HG03442 (cell line): ENCODE measurements around the gene LBP.
"Not testable (repeated sequence)": the region's sequence is repeated elsewhere in the genome, so short reads cannot be mapped to it uniquely, and the experiment has no call there.

Source experiments
- ATAC-seq: cut with Tn5 transposase; IDR thresholded peaks from one replicate; pipeline ENCODE4 v1.9.1; 2021; ENCODE audit warnings: mild to moderate bottlenecking, moderate library complexity; ENCODE audit not compliant: unreplicated experiment

Gene LBP, protein sequence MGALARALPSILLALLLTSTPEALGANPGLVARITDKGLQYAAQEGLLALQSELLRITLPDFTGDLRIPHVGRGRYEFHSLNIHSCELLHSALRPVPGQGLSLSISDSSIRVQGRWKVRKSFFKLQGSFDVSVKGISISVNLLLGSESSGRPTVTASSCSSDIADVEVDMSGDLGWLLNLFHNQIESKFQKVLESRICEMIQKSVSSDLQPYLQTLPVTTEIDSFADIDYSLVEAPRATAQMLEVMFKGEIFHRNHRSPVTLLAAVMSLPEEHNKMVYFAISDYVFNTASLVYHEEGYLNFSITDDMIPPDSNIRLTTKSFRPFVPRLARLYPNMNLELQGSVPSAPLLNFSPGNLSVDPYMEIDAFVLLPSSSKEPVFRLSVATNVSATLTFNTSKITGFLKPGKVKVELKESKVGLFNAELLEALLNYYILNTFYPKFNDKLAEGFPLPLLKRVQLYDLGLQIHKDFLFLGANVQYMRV

DNA sequence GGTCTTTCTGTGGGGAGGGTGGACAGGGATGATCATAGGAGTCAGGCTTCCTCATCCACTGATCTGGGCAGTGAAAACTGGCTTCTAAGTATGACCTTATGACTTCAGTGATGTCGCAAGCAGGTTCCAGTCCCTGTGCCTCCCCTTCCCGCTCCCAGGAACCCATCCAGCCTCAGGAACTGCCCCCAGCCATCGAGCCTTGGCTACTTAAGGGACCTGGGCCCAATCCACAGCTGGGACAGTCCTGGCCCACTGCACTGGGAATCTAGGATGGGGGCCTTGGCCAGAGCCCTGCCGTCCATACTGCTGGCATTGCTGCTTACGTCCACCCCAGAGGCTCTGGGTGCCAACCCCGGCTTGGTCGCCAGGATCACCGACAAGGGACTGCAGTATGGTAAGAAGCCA is at the start of gene LBP:
TSS of gene LBP (plus strand) at position 236 of the 405 bp plus-strand sequence. CDS start at position 271, 35 bp downstream.
- ATAC-seq = no peak

DNA sequence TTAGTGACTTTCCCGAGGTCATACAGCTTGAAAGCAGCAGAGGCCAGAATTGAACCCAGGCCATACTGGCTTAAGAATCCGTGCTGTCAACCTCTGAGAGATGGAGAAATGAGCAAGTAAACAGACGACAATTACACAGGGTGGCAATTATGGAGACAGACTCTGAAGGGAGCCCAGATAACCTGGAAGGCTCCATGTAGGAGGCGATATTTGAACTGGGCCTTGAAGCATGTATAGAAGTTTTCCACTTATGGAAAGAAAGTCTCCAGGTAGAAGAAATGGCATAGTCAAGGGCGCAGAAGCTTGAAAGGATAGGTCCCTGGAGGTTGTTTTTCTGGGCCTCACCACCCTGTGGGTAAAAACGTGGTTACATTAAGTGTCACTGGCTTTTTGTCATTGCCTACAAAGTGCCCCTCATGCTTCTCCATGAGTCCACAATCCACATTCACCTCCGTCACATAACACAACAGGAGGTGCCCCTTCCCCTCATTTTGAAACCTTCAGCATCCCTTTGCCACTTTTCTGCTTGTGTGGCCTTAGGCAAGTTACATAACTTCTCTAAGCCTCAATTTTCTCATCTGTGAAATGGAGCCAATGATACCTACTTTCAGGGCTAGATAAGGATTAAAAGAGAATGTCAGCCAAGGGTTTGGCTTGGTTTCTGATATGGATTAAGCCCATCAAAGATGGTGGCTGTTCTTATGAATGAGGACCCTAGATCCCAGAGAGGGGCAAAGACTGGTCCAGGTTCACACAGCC is 48.2 kb upstream of the LBP start:
- ATAC-seq = no peak

DNA sequence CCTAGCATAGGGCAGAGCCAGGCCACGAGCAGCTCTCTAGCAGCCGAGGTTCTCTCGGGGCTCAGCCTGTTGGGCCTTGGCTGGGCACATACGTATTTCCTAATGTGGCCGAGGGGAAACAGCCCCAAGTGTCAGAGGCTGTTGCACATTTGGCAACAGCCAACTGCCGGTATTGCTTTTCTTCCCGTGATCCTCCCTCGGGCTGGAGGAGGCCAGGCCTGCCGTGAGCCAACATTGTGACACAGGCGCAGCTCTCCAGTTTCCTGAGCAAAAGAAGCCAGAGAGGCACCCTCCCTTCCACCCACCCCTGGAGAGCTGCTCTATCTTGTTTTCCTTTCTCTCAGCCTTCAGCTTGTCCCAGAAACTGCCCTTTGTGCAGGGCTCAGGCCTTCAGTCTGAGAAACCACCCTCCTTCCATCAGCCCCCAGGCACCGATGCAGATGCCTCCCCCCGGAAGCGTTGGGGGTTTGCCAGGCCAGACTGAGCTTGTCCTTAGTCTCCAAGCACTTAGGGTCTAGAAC is 47.5 kb upstream of the LBP start:
- ATAC-seq = no peak

DNA sequence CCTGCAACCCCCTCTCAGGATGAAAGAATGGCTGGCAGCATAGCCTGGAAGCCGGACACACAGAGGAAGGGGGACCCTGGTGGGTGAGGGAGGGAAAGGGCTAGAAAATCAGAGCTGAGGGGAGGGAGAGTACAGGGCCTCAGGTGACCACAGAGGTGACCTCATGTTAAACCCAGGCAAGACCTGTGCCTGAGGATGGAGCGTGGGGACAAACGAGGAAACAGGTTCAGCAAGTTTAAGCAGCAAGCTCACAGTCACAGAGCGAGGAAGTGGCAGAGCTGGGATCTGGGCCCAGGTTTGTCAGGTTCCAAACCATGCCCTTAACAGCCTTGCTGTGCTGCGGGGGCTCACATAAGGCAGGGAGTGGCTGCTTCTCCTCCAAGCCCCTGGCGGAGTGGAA is 46.3 kb upstream of the LBP start:
- no peak for ATAC-seq

DNA sequence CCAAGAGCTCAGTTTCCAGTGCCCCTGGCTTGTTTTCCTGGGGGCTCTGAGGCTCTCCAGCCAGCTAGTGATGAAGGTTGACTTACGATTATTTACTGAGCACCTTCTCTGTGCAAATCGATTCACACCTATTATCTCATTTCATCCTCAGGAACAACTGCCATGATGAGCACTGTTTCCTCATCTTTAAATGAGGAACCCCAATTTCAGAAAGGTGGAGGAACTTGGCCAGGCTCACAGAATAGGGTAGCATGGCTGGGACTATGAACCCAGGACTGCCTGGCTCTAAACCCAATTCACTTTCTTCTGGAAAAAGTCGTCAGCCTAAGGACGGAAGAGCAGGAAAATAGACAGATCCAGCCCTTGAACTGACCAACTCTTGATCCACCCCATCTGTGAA is 45.8 kb upstream of the LBP start:
- no peak for ATAC-seq

DNA sequence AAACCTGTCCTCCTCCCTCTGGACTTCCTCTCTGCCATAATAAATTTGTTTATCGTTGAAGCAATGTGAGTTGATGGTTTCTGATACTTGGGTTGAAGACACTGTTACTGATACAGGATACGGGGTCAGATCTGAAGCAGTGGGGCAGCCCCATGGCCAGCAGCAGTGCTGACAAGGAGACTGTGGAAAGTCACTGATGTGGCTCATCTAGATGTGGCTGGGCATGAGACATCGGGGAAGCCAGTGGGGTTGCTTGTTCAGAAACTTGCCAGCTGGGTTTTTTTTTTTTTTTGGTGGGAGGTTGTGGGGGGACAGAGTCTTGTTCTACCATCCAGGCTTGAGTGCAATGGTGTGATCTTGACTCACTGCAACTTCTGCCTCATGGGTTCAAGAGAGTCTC is 45.0 kb upstream of the LBP start:
- no peak for ATAC-seq

DNA sequence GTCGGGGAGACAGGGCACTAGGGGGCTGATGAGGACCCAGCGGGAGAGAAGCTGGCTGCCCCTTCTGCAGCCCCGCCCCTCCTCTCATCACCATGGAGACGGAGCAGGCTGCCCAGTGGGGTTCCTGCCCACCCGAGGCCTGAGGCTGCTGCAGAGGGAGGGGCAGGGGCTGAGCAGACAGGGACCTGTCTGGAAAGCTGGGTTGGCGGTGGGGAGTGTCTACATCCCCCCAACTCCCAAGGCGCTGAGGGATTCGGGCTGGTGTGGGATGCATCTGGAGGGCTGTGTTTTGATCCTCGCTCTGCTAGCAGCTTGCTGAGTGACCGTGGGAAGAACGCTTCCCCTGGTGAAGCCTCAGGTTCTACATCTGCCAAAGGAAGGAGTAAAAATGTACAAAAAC is 43.5 kb upstream of the LBP start:
- no peak for ATAC-seq

DNA sequence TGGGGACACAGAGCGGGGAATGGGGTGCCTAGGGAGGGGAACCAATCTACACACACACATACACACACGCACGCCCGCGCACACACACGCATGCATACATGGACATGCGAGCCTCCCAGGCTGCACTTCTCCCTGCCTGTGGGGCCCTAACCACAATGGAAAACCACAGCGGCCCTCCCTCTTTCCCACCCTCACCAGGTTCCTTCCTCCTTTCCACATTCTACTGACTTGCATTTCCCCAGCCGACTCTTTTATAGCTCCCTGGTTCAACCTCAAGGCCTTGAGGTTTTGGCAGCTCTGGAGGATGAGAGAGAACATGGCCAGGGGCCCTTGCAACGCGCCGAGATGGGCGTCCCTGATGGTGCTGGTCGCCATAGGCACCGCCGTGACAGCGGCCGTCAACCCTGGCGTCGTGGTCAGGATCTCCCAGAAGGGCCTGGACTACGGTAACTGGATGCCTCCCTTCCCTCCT is 42.3 kb upstream of the LBP start, which contains the start of gene BPI:
TSS of gene BPI (plus strand) at position 249 of the 472 bp plus-strand sequence. CDS start at position 317, 68 bp downstream.
- no peak for ATAC-seq

DNA sequence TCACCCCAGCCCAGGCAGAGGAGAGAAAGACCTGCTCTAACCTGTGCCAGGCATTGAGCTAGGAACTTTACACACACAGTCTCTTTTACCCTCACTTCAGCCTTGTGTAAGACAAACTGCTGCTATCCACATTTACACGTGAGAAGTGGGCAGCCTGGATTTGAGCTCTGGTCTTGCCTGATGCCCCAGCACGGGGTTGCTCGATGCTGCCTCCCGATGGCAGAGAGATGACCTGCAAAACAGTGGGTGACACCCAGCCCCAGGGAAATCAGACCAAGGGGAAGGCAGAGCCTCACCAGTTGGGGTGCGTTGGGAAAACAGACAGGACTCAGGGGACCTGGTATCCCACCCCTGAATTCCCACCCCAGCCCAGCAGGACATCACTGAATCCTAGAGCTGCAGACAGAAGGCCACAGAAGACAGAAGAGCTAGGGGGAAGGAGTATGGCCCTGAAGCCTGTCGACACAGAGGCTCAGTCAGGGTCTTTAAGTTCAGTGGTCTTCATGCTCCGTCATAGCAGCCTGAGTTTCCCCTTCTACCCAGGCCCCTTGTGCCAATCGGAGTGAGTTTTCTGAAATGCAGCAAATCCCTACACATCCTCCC is 41.3 kb upstream of the LBP start:
- ATAC-seq = no peak

DNA sequence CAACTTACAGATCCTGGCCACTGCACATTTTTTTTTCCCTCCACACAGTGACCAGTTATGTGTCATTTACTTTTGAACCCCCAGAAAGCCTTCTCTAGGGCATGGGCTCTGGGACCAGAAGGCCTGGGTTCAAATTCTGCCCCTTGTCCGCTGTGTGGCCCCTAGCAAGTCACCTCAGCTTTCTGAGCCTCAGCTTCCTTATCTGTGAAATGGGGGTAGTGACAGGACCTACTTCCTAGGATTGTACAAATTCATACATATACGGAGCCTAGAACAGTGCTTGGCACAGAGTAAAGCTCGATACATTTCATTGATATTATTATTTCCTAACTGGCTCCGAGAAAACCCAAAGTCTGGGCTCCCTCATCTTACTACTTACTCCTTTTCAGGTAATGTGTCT is 40.7 kb upstream of the LBP start:
- no peak for ATAC-seq

DNA sequence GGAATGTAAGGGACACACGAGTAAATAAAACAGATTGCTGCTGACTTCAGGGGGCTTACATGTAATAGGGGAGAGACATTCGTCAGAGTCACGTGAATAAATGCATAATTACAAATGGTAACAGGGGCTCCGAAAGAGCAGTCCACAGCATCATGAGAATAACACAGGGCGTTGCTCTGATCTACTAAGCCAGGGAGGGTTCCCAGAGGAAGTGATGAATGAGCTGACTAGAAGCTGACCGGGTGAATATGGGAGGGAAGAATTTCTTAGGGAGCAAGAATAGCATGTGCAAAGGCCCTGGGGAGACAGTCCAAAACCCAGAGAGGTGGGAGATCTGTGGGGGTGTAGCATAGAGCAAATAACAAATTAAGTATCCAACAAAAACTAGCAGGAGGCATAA is 39.9 kb upstream of the LBP start:
- no peak for ATAC-seq

DNA sequence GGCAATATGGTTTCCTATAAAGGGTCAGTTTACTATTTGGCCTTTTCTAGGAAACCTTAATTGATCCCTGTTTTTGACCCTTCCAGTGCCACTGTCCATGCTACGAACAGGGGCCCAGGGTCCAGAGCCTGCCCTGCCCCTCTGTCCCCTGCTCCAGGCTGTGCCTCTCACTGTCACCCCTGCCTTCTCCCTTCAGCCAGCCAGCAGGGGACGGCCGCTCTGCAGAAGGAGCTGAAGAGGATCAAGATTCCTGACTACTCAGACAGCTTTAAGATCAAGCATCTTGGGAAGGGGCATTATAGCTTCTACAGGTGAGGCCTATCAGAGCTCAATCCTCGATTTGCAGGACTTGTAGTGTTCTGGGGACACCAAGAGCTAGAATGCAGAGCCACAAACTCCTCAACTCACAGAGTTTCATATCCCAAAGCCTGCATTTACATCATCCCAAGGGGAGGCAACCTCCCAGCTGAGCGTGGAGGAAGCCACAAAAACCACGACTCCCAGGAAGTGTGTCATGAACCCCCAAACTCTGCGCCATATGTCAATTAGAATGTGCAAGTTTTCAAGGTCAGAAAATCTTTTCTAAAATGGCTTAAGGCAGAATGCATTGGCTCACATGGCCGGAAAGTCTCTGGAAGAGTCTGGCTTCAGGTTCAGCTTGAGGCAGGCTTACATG is 38.8 kb upstream of the LBP start:
- no peak for ATAC-seq

DNA sequence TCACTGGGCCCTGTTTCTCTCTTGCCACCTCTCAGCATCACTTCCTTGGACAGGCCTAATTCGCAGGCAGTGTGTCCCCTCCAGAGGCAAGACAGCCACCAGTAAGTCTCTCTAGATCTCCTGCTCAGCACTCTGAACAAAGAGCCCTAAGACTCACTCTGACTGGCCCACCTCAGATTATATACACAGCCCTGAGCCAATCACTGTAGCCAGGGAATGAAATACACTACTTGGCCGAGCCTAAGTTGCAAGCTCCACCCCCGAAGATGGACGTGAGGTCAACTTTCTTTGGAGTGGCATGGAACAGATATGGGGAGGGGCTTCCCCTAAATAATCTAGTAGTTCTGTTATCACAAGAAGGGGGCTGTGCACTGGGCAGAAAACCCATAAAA is 38.2 kb upstream of the LBP start:
- no peak for ATAC-seq

DNA sequence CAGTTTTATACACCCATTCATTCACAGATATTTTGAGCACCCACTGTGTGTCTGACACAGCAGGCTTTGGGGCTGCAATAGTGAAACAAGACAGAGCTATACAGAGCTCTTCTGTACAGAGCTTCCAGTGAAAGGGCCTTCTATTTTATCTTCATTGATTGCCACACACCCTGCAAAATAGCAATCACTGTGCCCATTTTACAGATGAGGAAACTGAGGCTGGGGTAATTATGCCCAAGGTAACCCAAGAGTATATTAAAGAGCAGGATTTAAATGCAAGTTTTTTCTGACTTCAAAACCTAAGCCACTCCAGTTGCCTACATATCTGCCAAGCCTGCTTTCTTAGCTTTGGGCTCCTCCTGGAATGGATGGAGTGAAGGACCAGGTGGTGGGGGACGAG is 37.8 kb upstream of the LBP start:
- ATAC-seq = no peak

DNA sequence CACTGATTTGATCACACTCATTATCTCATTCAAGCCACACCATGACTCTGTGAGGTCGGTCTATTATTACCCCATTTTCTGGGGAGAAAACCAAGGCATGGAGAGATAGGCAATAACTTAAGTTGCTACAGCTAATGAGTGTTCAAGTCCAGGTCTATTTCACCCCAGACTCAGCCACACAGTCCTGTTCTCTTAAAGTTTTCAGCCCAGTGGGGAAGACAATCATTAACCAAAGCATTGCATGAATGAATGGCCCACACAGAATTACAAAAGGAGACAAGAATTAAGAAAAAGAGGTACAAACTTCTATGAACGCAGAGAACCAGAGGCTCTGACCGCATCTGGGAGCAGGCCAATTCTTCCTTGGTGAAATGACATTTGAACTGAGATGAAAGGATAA is 35.2 kb upstream of the LBP start:
- no peak for ATAC-seq

DNA sequence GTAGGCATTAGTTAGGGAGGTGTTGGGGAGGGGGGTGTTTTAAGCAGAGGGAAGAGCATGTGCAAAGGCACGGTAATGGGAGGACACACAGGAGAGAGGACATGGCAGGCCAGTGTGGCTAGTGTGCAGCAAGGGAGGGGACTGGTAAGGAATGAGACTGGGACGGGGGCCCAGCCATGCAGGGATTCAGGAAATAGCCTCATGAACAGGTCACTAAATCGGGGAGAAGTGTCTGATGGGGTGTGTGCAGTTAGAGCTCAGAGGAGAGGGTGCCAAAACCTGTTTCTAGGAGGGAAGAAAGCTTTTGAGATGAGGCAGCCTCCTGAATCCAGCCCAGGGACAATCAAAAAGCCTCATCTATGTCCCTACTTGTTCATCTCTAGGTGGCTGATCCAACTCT is 34.8 kb upstream of the LBP start:
- no peak for ATAC-seq

DNA sequence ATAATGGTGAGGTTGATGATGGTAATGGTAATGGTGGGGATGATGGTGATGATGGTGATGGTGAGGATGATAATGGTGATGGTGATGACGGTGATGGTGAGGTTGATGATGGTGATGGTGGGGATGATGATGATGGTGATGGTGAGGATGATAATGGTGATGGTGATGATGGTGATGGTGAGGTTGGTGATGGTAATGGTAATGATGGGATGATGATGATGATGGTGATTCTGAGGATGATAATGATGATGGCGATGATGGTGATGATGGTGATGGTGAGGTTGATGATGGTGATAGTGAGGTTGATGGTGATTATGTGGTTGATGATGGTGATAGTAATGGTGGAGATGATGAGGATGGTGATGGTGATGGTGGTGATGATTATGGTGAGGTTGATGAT is 32.6 kb upstream of the LBP start:
- ATAC-seq = no peak

DNA sequence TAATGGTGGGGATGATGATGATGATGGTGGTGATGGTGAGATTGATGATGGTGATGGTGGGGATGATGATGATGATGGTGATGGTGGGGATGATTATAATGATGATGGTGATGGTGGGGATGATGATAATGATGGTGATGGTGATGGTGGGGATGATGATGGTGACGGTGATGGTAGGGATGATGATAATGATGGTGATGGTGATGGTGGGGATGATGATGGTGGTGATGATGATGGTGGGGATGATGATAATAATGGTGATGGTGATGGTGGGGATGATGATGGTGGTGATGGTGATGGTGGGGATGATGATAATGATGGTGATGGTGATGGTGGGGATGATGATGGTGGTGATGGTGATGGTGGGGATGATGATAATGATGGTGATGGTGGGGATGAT is 31.9 kb upstream of the LBP start:
- ATAC-seq = not testable (repeated sequence)

DNA sequence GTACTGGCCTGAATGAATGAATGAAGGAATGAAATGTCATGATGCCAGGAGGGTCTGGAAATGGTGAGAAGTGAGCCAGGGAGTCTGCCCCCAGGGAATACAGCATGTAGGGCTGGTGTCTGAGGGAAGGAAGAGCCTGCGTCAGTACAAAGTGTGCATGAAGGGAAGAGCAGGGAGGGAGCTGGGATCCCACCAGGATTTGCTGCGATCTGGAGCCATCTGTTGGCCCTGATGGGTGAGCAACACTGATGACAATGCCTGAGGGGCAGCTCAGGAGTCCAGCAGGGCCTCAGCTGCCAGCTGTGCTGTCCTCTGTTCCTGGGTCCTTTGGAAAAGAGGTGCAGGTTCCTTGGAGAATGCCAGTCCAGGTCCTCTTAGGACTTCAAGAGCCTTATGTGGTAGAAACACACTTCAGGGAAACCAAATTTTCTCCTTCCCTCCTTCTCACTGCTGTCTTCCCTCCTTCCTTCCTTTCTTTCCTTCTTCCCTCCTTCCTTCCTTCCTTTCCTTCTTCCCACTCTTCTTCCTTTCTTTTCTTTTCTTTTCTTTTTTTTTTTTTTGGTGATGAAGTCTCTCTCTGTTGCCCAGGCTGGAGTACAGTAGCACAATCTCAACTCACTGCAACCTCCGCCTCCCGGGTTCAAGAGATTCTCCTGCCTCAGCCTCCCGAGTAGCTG is 30.9 kb upstream of the LBP start:
- no peak for ATAC-seq

DNA sequence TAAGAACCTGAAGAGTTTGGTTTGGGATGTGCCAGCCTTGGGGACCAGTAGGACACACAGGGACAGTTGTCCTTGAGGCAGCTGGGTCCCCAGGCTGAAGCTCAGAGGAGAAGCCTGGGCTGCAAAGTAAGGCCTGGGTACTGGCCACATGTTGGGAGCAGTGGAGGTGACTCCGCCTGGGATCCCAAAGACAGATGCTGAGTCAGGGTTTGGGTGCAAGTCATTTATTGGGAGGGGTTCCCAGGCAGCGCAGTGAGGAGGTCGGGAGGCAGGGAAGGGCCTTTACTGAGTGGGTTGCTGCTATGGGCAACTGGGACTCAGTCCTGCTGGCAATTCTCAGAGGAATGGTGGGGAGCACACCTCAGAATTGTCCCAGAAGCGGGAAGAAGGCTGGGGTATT is 29.9 kb upstream of the LBP start:
- no peak for ATAC-seq
